GM12872 (cell line): ENCODE results near the gene ENGASE.
A peak's percentile ranks its signal among the peaks of the same experiment; 100 is the strongest.

Source experiments
- CTCF ChIP-seq: IDR thresholded peaks from 3 replicates; pipeline ENCODE4 v1.5.1; 2011; ENCODE audit warnings: low read depth, mild to moderate bottlenecking, low read length, moderate library complexity; ENCODE audit not compliant: insufficient read depth

Gene ENGASE

GRCh38 chr17:79086609-79087427 lies 12.2 kb downstream of the ENGASE start:
- TF ChIP-seq CTCF, result no peak

- TF ChIP-seq CTCF, result peak; percentile 95
These were observed 13.0 kb downstream of the ENGASE start for GRCh38 chr17:79087428-79088143.

- no peak for TF ChIP-seq CTCF
These were observed 13.8 kb downstream of the ENGASE start for GRCh38 chr17:79088247-79088996.

- TF ChIP-seq CTCF, result no peak
These were observed 14.3 kb downstream of the ENGASE start for GRCh38 chr17:79088997-79089328.

- no peak for TF ChIP-seq CTCF
These were observed 15.3 kb downstream of the ENGASE start for GRCh38 chr17:79089720-79090442.

GRCh38 chr17:79090443-79091225 lies 16.0 kb downstream of the ENGASE start:
- TF ChIP-seq CTCF, result no peak
